Keratinocyte (primary cell): ENCODE results near the gene ERI3. TPM values are rescaled to one million over a fixed set of nuclear protein-coding genes. Genes with fewer than 3 reads are reported as not detected.

ENCODE experiments used
- DNase-seq: peaks from one replicate; pipeline ENCODE4 v3.0.0-alpha.2; 2011; ENCODE audit warnings: low read depth, missing footprints, low spot score
- FAIRE-seq: peaks from 2 replicates; lab custom pipeline; 2011; peaks lifted over from hg19 to GRCh38; lab: Jason Lieb, UNC
- H2AFZ ChIP-seq: 2 replicates; pipeline ENCODE4 v1.6.0; 2012; ENCODE audit warnings: low read length, control low read depth, inconsistent platforms; ENCODE audit not compliant: control insufficient read depth
- H3K27ac ChIP-seq: 2 replicates; pipeline ENCODE4 v1.5.1; 2011; ENCODE audit warnings: low read length; ENCODE audit not compliant: control insufficient read depth, insufficient read depth
- H3K27me3 ChIP-seq: 3 replicates; pipeline ENCODE4 v1.6.0; 2011; ENCODE audit warnings: low read length; ENCODE audit not compliant: control insufficient read depth, insufficient read depth; ENCODE audit errors: extremely low read depth
- H3K36me3 ChIP-seq, 2 experiments: 2 replicates in 1 of 2; 3 replicates in 1 of 2; pipeline ENCODE4 v1.5.1; 2011; ENCODE audit warnings: low read length in 2 of 2, mild to moderate bottlenecking in 1 of 2; ENCODE audit not compliant: control insufficient read depth in 2 of 2, insufficient read depth in 2 of 2; ENCODE audit errors: extremely low read depth in 1 of 2
- H3K4me1 ChIP-seq: 3 replicates; pipeline ENCODE4 v1.5.1; 2011; ENCODE audit warnings: low read length; ENCODE audit not compliant: control insufficient read depth, insufficient read depth; ENCODE audit errors: extremely low read depth
- H3K4me2 ChIP-seq: 3 replicates; pipeline ENCODE4 v1.6.0; 2011; ENCODE audit warnings: low read depth, low read length; ENCODE audit not compliant: control insufficient read depth, insufficient read depth; ENCODE audit errors: extremely low read depth
- H3K4me3 ChIP-seq, 3 experiments: fragments of 200-600 bp in 1 of 3; sonication (generic) in 1 of 3; 2 replicates in 2 of 3; 3 replicates in 1 of 3; pipeline ENCODE4 v1.5.1; 2011 to 2016; ENCODE audit warnings: low read length in 3 of 3, mild to moderate bottlenecking in 3 of 3, control low read depth in 2 of 3, inconsistent platforms in 1 of 3, low read depth in 1 of 3, mixed read lengths in 1 of 3, mixed run types in 1 of 3, moderate library complexity in 1 of 3; ENCODE audit not compliant: control insufficient read depth in 2 of 3, insufficient read depth in 2 of 3; ENCODE audit errors: extremely low read depth in 1 of 3
- H3K79me2 ChIP-seq: 2 replicates; pipeline ENCODE4 v1.6.0; 2012; ENCODE audit warnings: low read length; ENCODE audit not compliant: control insufficient read depth, insufficient read depth
- H3K9ac ChIP-seq: 3 replicates; pipeline ENCODE4 v1.6.0; 2011; ENCODE audit warnings: low read length; ENCODE audit not compliant: control insufficient read depth, insufficient read depth; ENCODE audit errors: extremely low read depth
- H3K9me1 ChIP-seq: 3 replicates; pipeline ENCODE4 v1.6.0; 2011; ENCODE audit warnings: low read length; ENCODE audit not compliant: control insufficient read depth, insufficient read depth; ENCODE audit errors: extremely low read depth
- H3K9me3 ChIP-seq: 2 replicates; pipeline ENCODE4 v1.5.1; 2012; ENCODE audit warnings: low read depth, low read length; ENCODE audit not compliant: control insufficient read depth
- H4K20me1 ChIP-seq: 3 replicates; pipeline ENCODE4 v1.6.0; 2011; ENCODE audit warnings: low read length; ENCODE audit not compliant: control insufficient read depth, insufficient read depth; ENCODE audit errors: extremely low read depth
- EZH2 ChIP-seq: IDR thresholded peaks from one replicate; pipeline ENCODE4 v1.6.1; 2012; ENCODE audit warnings: inconsistent platforms, mild to moderate bottlenecking, low read length, moderate library complexity
- dilution Hi-C: fragments of 300-500 bp; cut with MboI; formaldehyde crosslinking; loops from one replicate; pipeline ENCODE4 v1.7.0; 2020; ENCODE audit warnings: low sequenced_read_pairs; ENCODE audit not compliant: extremely low pct_ligation_motif_present
- polyA plus RNA-seq, 5 experiments: library from polyadenylated mRNA; depleted of rRNA in 3 of 5; stranded (reverse) in 3 of 5; stranded (forward) in 1 of 5; unstranded in 1 of 5; fragments of >200 nt; gene quantifications; 1 replicate in 1 of 5; 2 replicates in 3 of 5; 3 replicates in 1 of 5; pipeline versions ENCODE4 v1.2.1 to v1.2.3, GENCODE V29; 2011 to 2012; ENCODE audit warnings: missing spikeins in 2 of 5, low read depth in 1 of 5, low replicate concordance in 1 of 5
- TF ChIP-seq, protein P1 (sequence below), 3 experiments: IDR thresholded peaks in 1 of 3; conservative IDR thresholded peaks in 1 of 3; optimal IDR thresholded peaks in 1 of 3; 2 replicates in 2 of 3; 3 replicates in 1 of 3; pipeline versions ENCODE3 to v1.5.1; 2011; ENCODE audit warnings: low read length in 3 of 3, mild to moderate bottlenecking in 3 of 3, moderate library complexity in 2 of 3, control low read depth in 1 of 3, inconsistent platforms in 1 of 3; ENCODE audit not compliant: insufficient read depth in 2 of 3; ENCODE audit errors: extremely low read depth in 1 of 3

The ERI3 gene
- polyA plus RNA-seq, 1 donor (not counting 4 experiments of a cell fraction or from before 2014, with no cell fraction given) = 43.7 TPM

GRCh38 chr1:44244986-44245385 is 110.1 kb downstream of the ERI3 start:
- no peak for FAIRE-seq
- no peak overlapping the region for H2AFZ ChIP-seq

DNA sequence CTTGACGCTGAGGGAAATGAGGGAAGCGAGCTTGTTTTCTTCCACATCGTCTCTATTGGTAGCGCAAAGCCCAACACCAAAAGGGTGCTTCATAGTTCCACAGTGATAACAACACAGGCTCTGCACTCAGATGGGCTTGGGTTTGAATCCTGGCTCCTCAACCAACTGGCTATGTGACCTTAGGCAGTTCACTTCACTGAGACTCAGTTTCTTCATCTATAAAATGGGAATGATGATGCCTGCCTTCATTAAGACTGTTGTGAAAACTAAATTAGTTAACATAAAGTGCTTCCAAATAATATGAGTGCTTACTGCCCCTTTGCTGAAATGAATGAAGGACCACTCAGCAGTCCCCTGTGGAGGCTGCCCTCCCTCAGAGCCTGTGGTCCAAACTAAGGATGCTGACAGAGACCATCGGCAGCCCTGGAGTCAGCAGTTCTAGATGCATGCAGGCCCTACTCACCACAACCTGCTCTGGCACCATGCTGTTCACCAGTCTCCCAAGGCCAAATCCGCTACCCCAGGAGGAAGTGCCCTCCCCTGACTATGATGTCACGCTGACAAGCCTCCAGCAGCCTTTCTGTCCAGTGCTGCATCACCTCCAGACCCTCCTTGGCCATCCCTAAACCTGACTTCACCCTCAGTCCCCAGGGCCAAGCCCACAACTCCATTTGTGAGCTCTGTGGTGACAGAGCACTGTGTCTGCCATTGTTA is 111.1 kb downstream of the ERI3 start:
- Histone ChIP-seq H3K27me3 (no peaks in the 10 kb centered on the region), H3K9ac (no peak overlapping the region), H2AFZ (no peak overlapping the region), H4K20me1 (no peaks in the 10 kb centered on the region), H3K4me3 (no peak overlapping the region), H3K4me1 (peaks cover 21% of the 10 kb centered on the region), H3K9me1 (no peaks in the 10 kb centered on the region), H3K79me2 (no peaks in the 10 kb centered on the region), H3K9me3 (no peaks in the 10 kb centered on the region), H3K4me2 (no peak overlapping the region), H3K27ac (no peak overlapping the region), H3K36me3 (peaks cover 3 to 5% of the 10 kb centered on the region in 2 experiments)
- TF ChIP-seq, protein P1, sequence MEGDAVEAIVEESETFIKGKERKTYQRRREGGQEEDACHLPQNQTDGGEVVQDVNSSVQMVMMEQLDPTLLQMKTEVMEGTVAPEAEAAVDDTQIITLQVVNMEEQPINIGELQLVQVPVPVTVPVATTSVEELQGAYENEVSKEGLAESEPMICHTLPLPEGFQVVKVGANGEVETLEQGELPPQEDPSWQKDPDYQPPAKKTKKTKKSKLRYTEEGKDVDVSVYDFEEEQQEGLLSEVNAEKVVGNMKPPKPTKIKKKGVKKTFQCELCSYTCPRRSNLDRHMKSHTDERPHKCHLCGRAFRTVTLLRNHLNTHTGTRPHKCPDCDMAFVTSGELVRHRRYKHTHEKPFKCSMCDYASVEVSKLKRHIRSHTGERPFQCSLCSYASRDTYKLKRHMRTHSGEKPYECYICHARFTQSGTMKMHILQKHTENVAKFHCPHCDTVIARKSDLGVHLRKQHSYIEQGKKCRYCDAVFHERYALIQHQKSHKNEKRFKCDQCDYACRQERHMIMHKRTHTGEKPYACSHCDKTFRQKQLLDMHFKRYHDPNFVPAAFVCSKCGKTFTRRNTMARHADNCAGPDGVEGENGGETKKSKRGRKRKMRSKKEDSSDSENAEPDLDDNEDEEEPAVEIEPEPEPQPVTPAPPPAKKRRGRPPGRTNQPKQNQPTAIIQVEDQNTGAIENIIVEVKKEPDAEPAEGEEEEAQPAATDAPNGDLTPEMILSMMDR (optimal IDR thresholded peaks at IDR 0.05 in 1 of 3, IDR thresholded peaks at IDR 0.05 in 1 of 3, conservative IDR thresholded peaks at IDR 0.05 in 1 of 3; ENCODE audit: extremely low read depth in 1 of 3, insufficient read depth in 2 of 3, low read length in 3 of 3) = no peak
- no peak for TF ChIP-seq EZH2
- DNase-seq = no peak
- dilution Hi-C loops = no loop called here
- no peak for FAIRE-seq

More at GRCh38 chr1:44244986-44245385, 110.1 kb downstream of the ERI3 start:
- Histone ChIP-seq H3K79me2 (no peaks in the 10 kb centered on the region), H3K4me2 (no peak overlapping the region), H3K27me3 (no peaks in the 10 kb centered on the region), H3K9me3 (no peaks in the 10 kb centered on the region), H4K20me1 (no peaks in the 10 kb centered on the region), H3K27ac (no peak overlapping the region), H3K4me1 (peaks cover 16% of the 10 kb centered on the region), H3K4me3 (no peak overlapping the region), H3K36me3 (peaks cover 3 to 5% of the 10 kb centered on the region in 2 experiments), H3K9me1 (no peaks in the 10 kb centered on the region), H3K9ac (no peak overlapping the region)
- dilution Hi-C loops = no loop called here
- DNase-seq = no peak
- no peak for TF ChIP-seq EZH2
- TF ChIP-seq, protein P1 (optimal IDR thresholded peaks at IDR 0.05 in 1 of 3, IDR thresholded peaks at IDR 0.05 in 1 of 3, conservative IDR thresholded peaks at IDR 0.05 in 1 of 3; ENCODE audit: extremely low read depth in 1 of 3, insufficient read depth in 2 of 3, low read length in 3 of 3) = no peak
